GM18951 (cell line): ENCODE data around the gene POLD1.

ENCODE experiments used
- POLR2A ChIP-seq: IDR thresholded peaks from 4 replicates; pipeline ENCODE4 v1.6.1; 2011; ENCODE audit warnings: mild to moderate bottlenecking; ENCODE audit not compliant: insufficient read length, insufficient read depth; ENCODE audit errors: extremely low read depth
- in situ Hi-C: fragments of 300-500 bp; cut with MboI; formaldehyde crosslinking; loops from one replicate; pipeline ENCODE4 v1.12.0; 2022; ENCODE audit warnings: low sequenced_read_pairs, mixed read lengths, inconsistent platforms; ENCODE audit not compliant: unreplicated experiment

The POLD1 gene

DNA sequence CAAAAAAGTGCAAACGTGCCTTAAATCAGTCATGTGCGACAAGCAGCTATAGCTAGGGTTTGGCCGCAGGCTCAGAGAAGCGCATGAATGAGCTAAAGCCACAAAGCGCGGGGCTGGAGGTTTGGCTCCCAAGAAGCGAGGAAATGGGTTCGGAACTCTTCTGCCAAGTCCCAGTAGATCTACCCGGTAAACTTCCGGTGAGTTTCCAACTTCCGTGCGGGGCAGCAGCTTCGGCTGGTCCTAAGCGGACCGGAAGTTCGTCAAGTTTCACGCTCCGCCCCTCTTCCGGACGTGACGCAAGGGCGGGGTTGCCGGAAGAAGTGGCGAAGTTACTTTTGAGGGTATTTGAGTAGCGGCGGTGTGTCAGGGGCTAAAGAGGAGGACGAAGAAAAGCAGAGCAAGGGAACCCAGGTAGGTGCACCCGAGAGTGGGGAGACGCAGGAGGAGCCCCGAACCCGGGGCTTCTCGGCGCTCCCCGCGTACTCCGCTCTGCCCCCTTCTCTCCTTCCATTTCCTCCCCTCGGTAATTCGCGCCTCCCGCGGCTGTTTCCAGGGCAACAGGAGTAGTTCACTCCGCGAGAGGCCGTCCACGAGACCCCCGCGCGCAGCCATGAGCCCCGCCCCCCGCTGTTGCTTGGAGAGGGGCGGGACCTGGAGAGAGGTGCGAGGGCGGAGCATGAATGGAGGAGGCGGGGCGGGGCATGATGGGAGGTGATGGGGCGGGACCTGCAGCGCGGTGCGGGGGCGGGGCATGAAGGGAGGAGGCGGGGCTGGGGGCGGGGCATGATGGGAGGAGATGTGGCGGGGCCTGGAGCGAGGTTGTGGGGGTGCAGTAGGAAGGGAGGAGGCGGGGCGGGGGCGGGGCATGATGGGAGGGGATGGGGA lies 7.7 kb upstream of the POLD1 start, which contains the start of gene NR1H2:
TSS of gene NR1H2 (plus strand) at position 292 of the 885 bp plus-strand sequence. CDS start 1,149 bp downstream, outside the sequence.
- peak; percentile 63 for TF ChIP-seq POLR2A
- in situ Hi-C loops = loop anchor here (10.0 kb wide), 1 partner anchor 88 kb away; no protein-coding TSS in a partner anchor

DNA sequence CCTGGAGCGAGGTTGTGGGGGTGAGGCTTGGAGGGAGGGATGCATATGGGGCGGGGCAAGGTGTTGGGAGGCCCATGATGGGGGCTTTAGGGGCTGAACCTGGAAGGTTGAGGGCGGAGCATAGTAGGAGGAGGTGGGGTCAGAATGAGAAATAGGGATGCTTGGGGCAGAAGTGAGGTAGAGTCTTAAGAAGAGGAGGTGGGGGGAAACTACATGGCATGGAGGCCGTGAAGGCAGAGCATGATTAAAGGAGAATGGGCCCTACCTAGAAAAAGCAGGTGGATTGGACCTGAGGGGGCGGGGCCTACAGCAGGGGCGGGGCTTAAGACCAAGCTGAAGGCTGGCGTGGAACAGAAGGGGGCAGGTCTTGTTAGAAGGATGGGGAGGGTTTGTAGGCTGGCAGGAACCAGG lies 7.1 kb upstream of the POLD1 start:
- in situ Hi-C loops = loop anchor here (10.0 kb wide), 1 partner anchor 88 kb away; no protein-coding TSS in a partner anchor
- no peak for TF ChIP-seq POLR2A

- in situ Hi-C loops = loop anchor here (10.0 kb wide), 1 partner anchor 87 kb away; no protein-coding TSS in a partner anchor
- no peak for TF ChIP-seq POLR2A
Measured at GRCh38 chr19:50377517-50377916, 6.6 kb upstream of the POLD1 start.

- no peak for TF ChIP-seq POLR2A
- in situ Hi-C loops = loop anchor here (10.0 kb wide), 1 partner anchor 86 kb away; no protein-coding TSS in a partner anchor
Measured at GRCh38 chr19:50378169-50378862, 5.8 kb upstream of the POLD1 start.

DNA sequence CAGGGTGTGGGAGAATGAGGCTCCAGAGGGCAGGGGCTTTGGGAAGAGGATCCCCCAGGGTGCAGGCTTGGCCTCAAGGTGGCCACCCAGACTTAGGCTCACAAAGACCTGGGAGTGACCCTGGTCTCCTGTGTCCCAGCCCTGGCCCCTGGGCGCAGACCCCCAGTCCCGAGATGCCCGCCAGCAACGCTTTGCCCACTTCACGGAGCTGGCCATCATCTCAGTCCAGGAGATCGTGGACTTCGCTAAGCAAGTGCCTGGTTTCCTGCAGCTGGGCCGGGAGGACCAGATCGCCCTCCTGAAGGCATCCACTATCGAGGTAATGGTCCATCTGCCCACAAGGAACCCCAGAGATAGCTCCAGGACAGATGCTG lies 5.3 kb upstream of the POLD1 start:
- in situ Hi-C loops = loop anchor here (10.0 kb wide), 1 partner anchor 86 kb away; no protein-coding TSS in a partner anchor
- TF ChIP-seq POLR2A = no peak

DNA sequence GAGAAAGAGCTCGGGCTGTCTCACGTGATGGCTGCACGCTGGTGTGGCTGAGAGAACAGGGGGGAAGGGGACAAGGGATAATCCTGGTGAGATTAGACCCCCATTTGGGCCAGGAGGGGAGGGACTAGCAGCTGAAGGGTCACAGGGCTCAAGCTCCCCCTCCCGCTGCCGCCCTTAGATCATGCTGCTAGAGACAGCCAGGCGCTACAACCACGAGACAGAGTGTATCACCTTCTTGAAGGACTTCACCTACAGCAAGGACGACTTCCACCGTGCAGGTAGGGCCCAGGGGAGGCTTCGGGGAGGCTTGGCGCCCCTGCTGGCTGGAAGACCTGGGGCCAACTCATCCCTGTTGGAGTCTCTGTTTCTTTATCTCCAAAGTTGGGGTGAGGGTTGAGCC lies 4.5 kb upstream of the POLD1 start:
- no peak for TF ChIP-seq POLR2A
- in situ Hi-C loops = loop anchor here (10.0 kb wide), 1 partner anchor 85 kb away; no protein-coding TSS in a partner anchor

DNA sequence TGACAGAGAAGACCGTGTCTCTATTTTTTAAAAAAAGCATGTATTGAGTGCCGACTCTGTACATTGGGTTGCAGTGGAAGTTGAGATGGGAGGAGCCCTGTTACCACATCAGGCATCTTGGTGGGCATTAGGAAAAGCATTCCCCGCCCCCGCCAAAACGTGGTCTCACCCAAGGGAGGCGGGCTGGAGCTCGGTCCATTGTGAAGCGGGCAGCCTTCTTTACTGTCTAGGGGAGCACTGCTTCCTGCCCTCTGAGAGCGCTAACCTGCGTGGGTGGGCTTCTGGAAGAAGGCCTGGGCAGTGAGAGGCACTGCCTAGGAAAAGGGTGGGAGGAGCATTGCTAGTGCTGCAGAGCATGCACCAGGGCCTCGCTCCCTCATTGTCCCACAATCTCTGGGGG lies 4.0 kb upstream of the POLD1 start:
- no peak for TF ChIP-seq POLR2A
- in situ Hi-C loops = no loop called here

DNA sequence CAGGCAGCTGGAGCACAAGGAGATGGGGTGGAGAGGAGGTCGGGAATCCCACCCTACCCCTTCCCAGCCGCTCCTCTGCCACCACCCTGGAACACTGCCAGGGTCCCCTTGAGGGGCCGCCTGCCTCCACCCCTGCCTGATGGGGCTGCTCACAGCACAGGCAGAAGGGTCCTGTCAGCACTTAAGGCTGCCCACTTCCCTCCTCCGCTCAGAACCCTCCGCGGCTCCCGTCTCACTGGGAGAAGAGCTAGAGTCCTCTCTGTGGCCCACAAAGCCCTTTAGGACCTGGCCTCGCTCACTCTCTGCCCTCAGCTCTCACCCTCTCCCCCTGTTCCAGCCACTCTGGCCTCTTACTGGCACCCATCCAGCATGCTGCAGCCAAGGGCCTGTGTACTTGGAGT lies 3.4 kb upstream of the POLD1 start:
- in situ Hi-C loops = no loop called here

GRCh38 chr19:50381881-50382729 lies 2.0 kb upstream of the POLD1 start:
- in situ Hi-C loops = no loop called here

More for the DNA sequence above, 3.4 kb upstream of the POLD1 start:
- no peak for TF ChIP-seq POLR2A

GRCh38 chr19:50383001-50383851 lies 921 bp upstream of the POLD1 start:
- no peak for TF ChIP-seq POLR2A
- in situ Hi-C loops = no loop called here

More at GRCh38 chr19:50381881-50382729, 2.0 kb upstream of the POLD1 start:
- no peak for TF ChIP-seq POLR2A

DNA sequence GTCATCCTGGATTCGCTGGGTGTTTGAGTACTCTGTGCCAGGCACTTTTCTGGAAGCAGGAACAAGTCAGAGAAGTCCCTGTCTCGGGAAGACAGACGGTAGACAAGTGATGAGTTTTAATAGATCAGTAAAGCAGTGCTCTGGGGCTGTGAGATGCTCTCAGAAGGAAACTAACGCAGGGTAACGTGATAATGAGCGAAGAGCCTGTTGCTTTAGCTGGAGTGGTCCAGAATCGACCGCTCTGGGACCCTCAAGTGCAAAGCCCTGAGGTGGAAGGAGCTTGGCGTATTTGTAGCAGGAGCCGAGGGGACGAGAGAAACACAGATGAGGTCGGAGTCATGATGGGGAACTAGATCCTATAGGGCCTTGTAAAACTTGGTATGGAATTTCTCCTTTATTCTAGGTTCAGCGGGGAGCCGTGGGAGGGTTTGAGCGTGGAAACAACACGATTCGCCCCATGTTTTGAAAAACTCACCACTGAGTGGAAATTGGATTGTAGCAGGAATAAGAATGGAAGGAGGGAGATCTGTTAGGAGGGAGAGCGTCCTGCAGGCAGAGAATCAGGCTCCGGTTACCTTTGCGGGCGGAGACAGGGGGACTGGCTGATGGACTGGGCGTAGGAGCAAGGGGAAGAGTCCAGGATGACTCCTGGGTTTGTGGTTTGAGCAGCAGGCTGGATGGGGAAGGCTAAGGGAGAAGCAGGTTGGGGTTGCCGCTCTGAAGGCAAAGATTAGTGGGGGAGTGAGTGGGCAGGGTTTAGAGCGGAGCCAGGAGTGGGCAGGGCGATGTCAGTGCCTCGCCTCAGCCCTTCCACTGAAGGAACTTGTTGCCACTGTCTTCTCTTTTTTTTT lies 763 bp downstream of the POLD1 start:
- in situ Hi-C loops = no loop called here
- TF ChIP-seq POLR2A = no peak

GRCh38 chr19:50387176-50387867 lies 3.2 kb downstream of the POLD1 start:
- in situ Hi-C loops = no loop called here
- TF ChIP-seq POLR2A = no peak
